GM12873 (cell line): ENCODE measurements around the gene EP400.

Experiments
- CTCF ChIP-seq: IDR thresholded peaks from 2 replicates; pipeline ENCODE4 v1.5.1; 2012; ENCODE audit warnings: low read depth, mild to moderate bottlenecking, moderate library complexity, low read length, control low read depth; ENCODE audit not compliant: insufficient read depth; ENCODE audit errors: missing control alignments

EP400 gene

GRCh38 chr12:132062481-132062880 lies 112.7 kb downstream of the EP400 start:
- TF ChIP-seq CTCF: no peak

- TF ChIP-seq CTCF: no peak
These were observed 113.7 kb downstream of the EP400 start for GRCh38 chr12:132063491-132063890.

GRCh38 chr12:132064631-132065030 lies 114.9 kb downstream of the EP400 start:
- TF ChIP-seq CTCF: no peak

- no peak for TF ChIP-seq CTCF
These were observed 115.5 kb downstream of the EP400 start for GRCh38 chr12:132065203-132065602.

- peak; percentile 9 for TF ChIP-seq CTCF
These were observed 116.0 kb downstream of the EP400 start for GRCh38 chr12:132065609-132066344.

GRCh38 chr12:132066345-132066685 lies 116.6 kb downstream of the EP400 start:
- no peak for TF ChIP-seq CTCF

GRCh38 chr12:132066749-132067148 lies 117.0 kb downstream of the EP400 start:
- no peak for TF ChIP-seq CTCF
